Stimulated activated CD4-positive, alpha-beta T cell treated with anti-CD3 and anti-CD28 coated beads, Interleukin-15, amount 100 ng/mL, for 1 hour (primary cell): ENCODE data around the gene LVRN.

Source experiments
- DNase-seq, 2 donors: peaks; one replicate each; pipeline ENCODE4 v3.0.0-alpha.2; 2020; ENCODE audit warnings: low read depth in 1 of 2, low spot score in 1 of 2

Gene LVRN

GRCh38 chr5:115961381-115962238 is 665 bp upstream of the LVRN start:
- DNase-seq: no peak

- DNase-seq: no peak
These were observed 509 bp downstream of the LVRN start for GRCh38 chr5:115962565-115963402.

- no peak for DNase-seq
These were observed 1.3 kb downstream of the LVRN start for GRCh38 chr5:115963566-115963965.

GRCh38 chr5:115968770-115969169 is 6.5 kb downstream of the LVRN start:
- no peak for DNase-seq

GRCh38 chr5:115977096-115977495 is 14.8 kb downstream of the LVRN start:
- DNase-seq: no peak

- DNase-seq: no peak
These were observed 15.7 kb downstream of the LVRN start for GRCh38 chr5:115977988-115978387.

- DNase-seq: no peak
These were observed 16.5 kb downstream of the LVRN start for GRCh38 chr5:115978779-115979178.

GRCh38 chr5:115979201-115980041 is 17.1 kb downstream of the LVRN start:
- DNase-seq: no peak

- no peak for DNase-seq
These were observed 21.2 kb downstream of the LVRN start for GRCh38 chr5:115983519-115983918.

GRCh38 chr5:115985802-115986757 is 23.8 kb downstream of the LVRN start:
- no peak for DNase-seq

GRCh38 chr5:115988002-115988401 is 25.7 kb downstream of the LVRN start:
- DNase-seq: no peak

GRCh38 chr5:115992848-115993350 is 30.6 kb downstream of the LVRN start:
- DNase-seq: no peak

- DNase-seq: no peak
These were observed 33.1 kb downstream of the LVRN start for GRCh38 chr5:115995351-115995750.

GRCh38 chr5:116002116-116002906 is 40.0 kb downstream of the LVRN start:
- DNase-seq: no peak

GRCh38 chr5:116004248-116004647 is 42.0 kb downstream of the LVRN start:
- no peak for DNase-seq

- DNase-seq: no peak
These were observed 47.5 kb downstream of the LVRN start for GRCh38 chr5:116009806-116010205.

- DNase-seq: no peak
These were observed 48.8 kb downstream of the LVRN start for GRCh38 chr5:116011046-116011445.

GRCh38 chr5:116013207-116013785 is 51.0 kb downstream of the LVRN start:
- no peak for DNase-seq

GRCh38 chr5:116013936-116014335 is 51.7 kb downstream of the LVRN start:
- no peak for DNase-seq
